ENCODE data around the gene C1orf159.

C1orf159 gene

GRCh38 chr1:1087351-1088028 lies 28.4 kb downstream of the C1orf159 start:
- DNase-seq (ENCODE audit: low read depth), result no peak
- no peak for TF ChIP-seq MAX (IDR thresholded peaks at IDR 0.05; ENCODE audit: low read depth, low read length)
- no peak for TF ChIP-seq CTCF (IDR thresholded peaks at IDR 0.05; ENCODE audit: low read depth, low read length)
- no peak for TF ChIP-seq MYC (IDR thresholded peaks at IDR 0.05; ENCODE audit: low read depth, low read length)
- no peak for TF ChIP-seq POLR2A (IDR thresholded peaks at IDR 0.05; ENCODE audit: extremely low read depth, insufficient read length)
- H3K4me3 ChIP-seq (ENCODE audit: low read depth, low read length), result no peak overlapping the region

GRCh38 chr1:1086911-1087341 lies 29.0 kb downstream of the C1orf159 start:
- H3K4me3 ChIP-seq (ENCODE audit: low read depth, low read length), result no peak overlapping the region
- DNase-seq (ENCODE audit: low read depth), result no peak
- no peak for TF ChIP-seq MAX (IDR thresholded peaks at IDR 0.05; ENCODE audit: low read depth, low read length)
- TF ChIP-seq POLR2A (IDR thresholded peaks at IDR 0.05; ENCODE audit: extremely low read depth, insufficient read length), result no peak
- TF ChIP-seq CTCF (IDR thresholded peaks at IDR 0.05; ENCODE audit: low read depth, low read length), result no peak
- no peak for TF ChIP-seq MYC (IDR thresholded peaks at IDR 0.05; ENCODE audit: low read depth, low read length)

GRCh38 chr1:1085911-1086841 lies 29.7 kb downstream of the C1orf159 start:
- no peak overlapping the region for H3K4me3 ChIP-seq (ENCODE audit: low read depth, low read length)
- DNase-seq (ENCODE audit: low read depth), result no peak
- TF ChIP-seq MYC (IDR thresholded peaks at IDR 0.05; ENCODE audit: low read depth, low read length) (no peak), POLR2A (IDR thresholded peaks at IDR 0.05; ENCODE audit: extremely low read depth, insufficient read length) (no peak), CTCF (IDR thresholded peaks at IDR 0.05; ENCODE audit: low read depth, low read length) (no peak), MAX (IDR thresholded peaks at IDR 0.05; ENCODE audit: low read depth, low read length) (no peak)

- TF ChIP-seq CTCF (IDR thresholded peaks at IDR 0.05; ENCODE audit: low read depth, low read length) (no peak), MAX (IDR thresholded peaks at IDR 0.05; ENCODE audit: low read depth, low read length) (no peak), MYC (IDR thresholded peaks at IDR 0.05; ENCODE audit: low read depth, low read length) (no peak), POLR2A (IDR thresholded peaks at IDR 0.05; ENCODE audit: extremely low read depth, insufficient read length) (no peak)
- H3K4me3 ChIP-seq (ENCODE audit: low read depth, low read length), result no peak overlapping the region
- no peak for DNase-seq (ENCODE audit: low read depth)
These were observed 30.6 kb downstream of the C1orf159 start for GRCh38 chr1:1085171-1085841.

GRCh38 chr1:1084372-1085170 lies 31.3 kb downstream of the C1orf159 start:
- DNase-seq (ENCODE audit: low read depth), result no peak
- TF ChIP-seq MAX (IDR thresholded peaks at IDR 0.05; ENCODE audit: low read depth, low read length) (no peak), POLR2A (IDR thresholded peaks at IDR 0.05; ENCODE audit: extremely low read depth, insufficient read length) (no peak), CTCF (IDR thresholded peaks at IDR 0.05; ENCODE audit: low read depth, low read length) (no peak), MYC (IDR thresholded peaks at IDR 0.05; ENCODE audit: low read depth, low read length) (no peak)
- no peak overlapping the region for H3K4me3 ChIP-seq (ENCODE audit: low read depth, low read length)
